22Rv1 (cell line): ENCODE results near the gene TM4SF18.

ENCODE experiments used
- CTCF ChIP-seq: fragments of 450-650 bp; IDR thresholded peaks from 2 replicates; pipeline ENCODE4 v1.5.1; 2017; ENCODE audit warnings: mild to moderate bottlenecking
- ZFX ChIP-seq: fragments of 450-650 bp; IDR thresholded peaks from 2 replicates; pipeline ENCODE4 v1.6.1; 2017; ENCODE audit warnings: antibody characterized with exemption, borderline replicate concordance

- TF ChIP-seq CTCF: no peak
- no peak for TF ChIP-seq ZFX
Observed at GRCh38 chr3:149321136-149321535, 12.3 kb downstream of the TM4SF18 start.
